Body of pancreas (tissue), 4 donors: Measurements from ENCODE around the gene ELK4.

ENCODE experiments used
- POLR2A ChIP-seq, 3 donors: fragments of 450-650 bp; IDR thresholded peaks; one replicate each; pipeline ENCODE4 v1.6.1; 2016; ENCODE audit warnings: antibody characterized with exemption in 3 of 3, mild to moderate bottlenecking in 2 of 3
- TF ChIP-seq, protein P1 (sequence below), 7 experiments: fragments of 450-650 bp in 4 of 7; fragments of 200-600 bp in 3 of 7; sonication (generic) in 3 of 7; IDR thresholded peaks; one replicate each; pipeline ENCODE4 v1.5.1; 2016 to 2019; ENCODE audit warnings: antibody characterized with exemption in 7 of 7

DNA sequence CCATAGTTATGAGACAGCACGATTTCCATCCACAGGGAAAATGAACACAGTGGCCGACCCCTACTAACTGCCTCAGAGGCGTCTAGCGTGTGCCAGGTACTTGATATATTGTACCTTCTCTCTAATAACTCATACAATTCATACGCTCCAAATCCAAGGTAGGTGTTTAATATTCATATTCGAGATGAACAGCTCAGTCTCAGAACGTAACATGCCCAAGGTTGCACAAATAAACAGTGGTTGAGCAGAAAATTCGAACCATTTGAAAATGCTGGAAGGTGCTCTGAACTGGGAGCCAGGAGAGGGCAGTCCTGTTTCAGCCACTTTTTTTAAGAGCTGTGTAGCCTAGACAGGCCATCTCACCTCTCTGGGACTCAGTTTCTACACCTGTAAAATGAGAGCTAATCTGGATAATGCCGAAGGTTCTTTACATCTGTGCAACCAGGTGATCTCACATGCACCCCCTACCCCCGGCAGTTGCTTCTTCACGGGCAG, 40.6 kb upstream of the ELK4 start:
- TF ChIP-seq, protein P1, sequence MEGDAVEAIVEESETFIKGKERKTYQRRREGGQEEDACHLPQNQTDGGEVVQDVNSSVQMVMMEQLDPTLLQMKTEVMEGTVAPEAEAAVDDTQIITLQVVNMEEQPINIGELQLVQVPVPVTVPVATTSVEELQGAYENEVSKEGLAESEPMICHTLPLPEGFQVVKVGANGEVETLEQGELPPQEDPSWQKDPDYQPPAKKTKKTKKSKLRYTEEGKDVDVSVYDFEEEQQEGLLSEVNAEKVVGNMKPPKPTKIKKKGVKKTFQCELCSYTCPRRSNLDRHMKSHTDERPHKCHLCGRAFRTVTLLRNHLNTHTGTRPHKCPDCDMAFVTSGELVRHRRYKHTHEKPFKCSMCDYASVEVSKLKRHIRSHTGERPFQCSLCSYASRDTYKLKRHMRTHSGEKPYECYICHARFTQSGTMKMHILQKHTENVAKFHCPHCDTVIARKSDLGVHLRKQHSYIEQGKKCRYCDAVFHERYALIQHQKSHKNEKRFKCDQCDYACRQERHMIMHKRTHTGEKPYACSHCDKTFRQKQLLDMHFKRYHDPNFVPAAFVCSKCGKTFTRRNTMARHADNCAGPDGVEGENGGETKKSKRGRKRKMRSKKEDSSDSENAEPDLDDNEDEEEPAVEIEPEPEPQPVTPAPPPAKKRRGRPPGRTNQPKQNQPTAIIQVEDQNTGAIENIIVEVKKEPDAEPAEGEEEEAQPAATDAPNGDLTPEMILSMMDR (IDR thresholded peaks at IDR 0.05): no peak
- TF ChIP-seq POLR2A (IDR thresholded peaks at IDR 0.05): no peak
